GM23248 (cell line): ENCODE results near the gene ZNF175. TPM values are rescaled to one million over a fixed set of nuclear protein-coding genes. Genes with fewer than 3 reads are reported as not detected.

ENCODE experiments used
- DNase-seq: peaks from one replicate; pipeline ENCODE4 v3.0.0-alpha.2; 2015
- H2AFZ ChIP-seq: fragments of 200-600 bp; sonication (generic); 2 replicates; pipeline ENCODE4 v1.6.1; 2016; ENCODE audit warnings: antibody characterized with exemption
- H3F3A ChIP-seq: fragments of 200-600 bp; sonication (generic); 2 replicates; pipeline ENCODE4 v1.6.1; 2016; ENCODE audit warnings: mild to moderate bottlenecking, antibody characterized with exemption, mixed run types; ENCODE audit not compliant: insufficient read depth
- H3K27ac ChIP-seq: fragments of 200-600 bp; sonication (generic); 2 replicates; pipeline ENCODE4 v1.5.1; 2016; ENCODE audit warnings: mild to moderate bottlenecking
- H3K27me3 ChIP-seq: fragments of 200-600 bp; sonication (generic); replicated peaks from 2 replicates; pipeline ENCODE4 v1.6.1; 2016; ENCODE audit warnings: mild to moderate bottlenecking; ENCODE audit not compliant: insufficient read depth
- H3K36me3 ChIP-seq: fragments of 200-600 bp; sonication (generic); 2 replicates; pipeline ENCODE4 v1.6.1; 2016; ENCODE audit warnings: low read depth, mild to moderate bottlenecking
- H3K4me1 ChIP-seq: fragments of 200-600 bp; sonication (generic); 2 replicates; pipeline ENCODE4 v1.6.1; 2016; ENCODE audit warnings: mild to moderate bottlenecking; ENCODE audit not compliant: insufficient read depth
- H3K4me2 ChIP-seq: fragments of 200-600 bp; sonication (generic); one replicate; pipeline ENCODE4 v1.6.1; 2016; ENCODE audit warnings: mild to moderate bottlenecking; ENCODE audit not compliant: unreplicated experiment
- H3K4me3 ChIP-seq: fragments of 200-600 bp; sonication (generic); 2 replicates; pipeline ENCODE4 v1.5.1; 2016; ENCODE audit warnings: mild to moderate bottlenecking
- H3K79me2 ChIP-seq: fragments of 200-600 bp; sonication (generic); 2 replicates; pipeline ENCODE4 v1.6.1; 2016; ENCODE audit warnings: mild to moderate bottlenecking; ENCODE audit not compliant: insufficient read depth
- H3K9ac ChIP-seq: fragments of 200-600 bp; sonication (generic); 2 replicates; pipeline ENCODE4 v1.6.1; 2016; ENCODE audit warnings: mild to moderate bottlenecking
- H3K9me2 ChIP-seq: fragments of 200-600 bp; sonication (generic); 2 replicates; pipeline ENCODE4 v1.6.1; 2016; ENCODE audit warnings: mixed run types, mild to moderate bottlenecking, moderate library complexity; ENCODE audit not compliant: insufficient read depth
- H3K9me3 ChIP-seq: fragments of 200-600 bp; sonication (generic); one replicate; pipeline ENCODE4 v1.6.1; 2017; ENCODE audit warnings: low read depth
- H4K20me1 ChIP-seq: fragments of 200-600 bp; sonication (generic); 2 replicates; pipeline ENCODE4 v1.6.0; 2016; ENCODE audit not compliant: insufficient read depth
- EZH2 ChIP-seq: fragments of 200-600 bp; sonication (generic); IDR thresholded peaks from 2 replicates; pipeline ENCODE4 v1.6.1; 2018; ENCODE audit warnings: antibody characterized with exemption, mild to moderate bottlenecking; ENCODE audit not compliant: insufficient read depth, poor library complexity, severe bottlenecking
- EZH2phosphoT487 ChIP-seq: fragments of 200-600 bp; sonication (generic); IDR thresholded peaks from 2 replicates; pipeline ENCODE4 v1.6.1; 2018; ENCODE audit warnings: antibody characterized with exemption, moderate library complexity, mild to moderate bottlenecking, low read depth; ENCODE audit not compliant: insufficient read depth
- WGBS, 2 experiments: methylation state at CpG; one replicate each; pipeline ENCODE4 v1.1.6; 2015 to 2017; ENCODE audit warnings: low lambda C conversion rate in 2 of 2, low coverage in 1 of 2; ENCODE audit errors: missing lambda C conversion rate in 2 of 2; 5-methylcytosine and 5-hydroxymethylcytosine counted together
- in situ Hi-C: fragments of 300-500 bp; cut with MboI; formaldehyde crosslinking; loops from 2 replicates; pipeline ENCODE4 v1.15.0; 2020
- polyA plus RNA-seq: library from polyadenylated mRNA; unstranded; fragments of >200 nt; fragmentation: Nextera tagmentation; extraction: Ambion mirVana; gene quantifications from 2 replicates; pipeline ENCODE4 v1.2.1, GENCODE V29; 2016
- total RNA-seq: library from RNA; depleted of rRNA; stranded (reverse); fragments of >200 nt; shearing (Covaris generic); gene quantifications from 2 replicates; pipeline ENCODE4 v1.2.3, GENCODE V29; 2014; rRNA removed

ZNF175 gene
- 2.4 and 2.9 TPM in 2 replicates for total RNA-seq
- 2.6 and 2.9 TPM in 2 replicates for polyA plus RNA-seq

- in situ Hi-C loops, result no loop called here
- no peak for TF ChIP-seq EZH2
- TF ChIP-seq EZH2phosphoT487, result no peak
- peak; percentile 97 for DNase-seq
Observed at GRCh38 chr19:51570962-51571575, at the start of gene ZNF175. ZNF175 (plus strand) TSS chr19:51571283; CDS start chr19:51573330, 2,047 bp downstream.

DNA sequence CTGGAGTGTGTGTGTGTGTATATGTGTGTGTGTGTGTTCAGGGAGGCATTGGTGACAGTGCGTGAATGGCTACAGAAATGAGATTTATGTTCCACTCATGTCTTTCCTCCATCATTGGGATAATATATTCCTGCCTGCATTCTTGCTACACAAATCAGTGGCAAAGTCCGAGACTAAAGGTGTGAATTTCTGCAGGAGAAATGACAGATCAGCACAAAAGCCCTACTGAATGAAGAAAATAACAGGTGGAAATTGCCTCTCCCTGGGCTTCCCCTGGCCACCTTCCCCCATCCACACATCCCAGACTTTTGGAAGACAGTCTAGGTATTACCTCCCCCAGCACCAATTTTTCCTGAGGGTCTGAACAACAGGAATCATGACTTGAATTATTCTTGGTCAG is 49.7 kb upstream of the ZNF175 start:
- H3K4me2 ChIP-seq, result no peak overlapping the region
- no peaks in the 10 kb centered on the region for H4K20me1 ChIP-seq
- H3K9me2 ChIP-seq, result no peaks in the 10 kb centered on the region
- no peaks in the 10 kb centered on the region for H3K79me2 ChIP-seq
- no peaks in the 10 kb centered on the region for H3K9me3 ChIP-seq
- no peak overlapping the region for H3K4me3 ChIP-seq
- no peaks in the 10 kb centered on the region for H3F3A ChIP-seq
- H3K27me3 ChIP-seq, result no peaks in the 10 kb centered on the region
- no peaks in the 10 kb centered on the region for H3K36me3 ChIP-seq
- no peaks in the 10 kb centered on the region for H3K4me1 ChIP-seq
- in situ Hi-C loops, result no loop called here
- whole genome bisulfite sequencing, 2 experiments, result 48 to 50% methylated on average over 2 of the region's 2 CpGs
- no peak for TF ChIP-seq EZH2phosphoT487
- no peak for TF ChIP-seq EZH2
- H3K9ac ChIP-seq, result no peak overlapping the region
- H3K27ac ChIP-seq, result no peak overlapping the region
- no peak overlapping the region for H2AFZ ChIP-seq
- DNase-seq, result no peak

More at GRCh38 chr19:51570962-51571575, at the start of gene ZNF175:
- no peaks in the 10 kb centered on the region for H3K9me3 ChIP-seq
- peak within 1 kb of the TSS; percentile 94 for H3K4me3 ChIP-seq
- peak within 1 kb of the TSS; percentile 88 for H3K27ac ChIP-seq
- WGBS, 2 experiments, result 1% methylated on average over 25 to 30 of the region's 30 CpGs
- H4K20me1 ChIP-seq, result peaks cover 3% of the 10 kb centered on the region; the same call in 1 of the 2 replicates
- peaks cover 22% of the 10 kb centered on the region for H3K4me1 ChIP-seq
- H3K36me3 ChIP-seq, result peaks cover 12% of the 10 kb centered on the region
- peak within 1 kb of the TSS; percentile 86 for H3K9ac ChIP-seq
- no peaks in the 10 kb centered on the region for H3K27me3 ChIP-seq
- H3F3A ChIP-seq, result peaks cover 30% of the 10 kb centered on the region
- H2AFZ ChIP-seq, result peak within 1 kb of the TSS; percentile 79
- peak within 1 kb of the TSS; percentile 88 for H3K4me2 ChIP-seq
- no peaks in the 10 kb centered on the region for H3K9me2 ChIP-seq
- H3K79me2 ChIP-seq, result peaks cover 45% of the 10 kb centered on the region

- Histone ChIP-seq H3K79me2 (no peaks in the 10 kb centered on the region), H3K9me3 (no peaks in the 10 kb centered on the region), H3F3A (no peaks in the 10 kb centered on the region), H2AFZ (no peak overlapping the region), H4K20me1 (no peaks in the 10 kb centered on the region), H3K4me1 (no peaks in the 10 kb centered on the region), H3K27ac (no peak overlapping the region), H3K4me3 (no peak overlapping the region), H3K27me3 (no peaks in the 10 kb centered on the region), H3K9me2 (no peaks in the 10 kb centered on the region), H3K9ac (no peak overlapping the region), H3K4me2 (no peak overlapping the region), H3K36me3 (no peaks in the 10 kb centered on the region)
- in situ Hi-C loops, result no loop called here
- 12 to 19% methylated on average over 2 of the region's 2 CpGs for WGBS, 2 experiments
- no peak for TF ChIP-seq EZH2
- no peak for DNase-seq
Observed at GRCh38 chr19:51521781-51522180, 49.3 kb upstream of the ZNF175 start.

DNA sequence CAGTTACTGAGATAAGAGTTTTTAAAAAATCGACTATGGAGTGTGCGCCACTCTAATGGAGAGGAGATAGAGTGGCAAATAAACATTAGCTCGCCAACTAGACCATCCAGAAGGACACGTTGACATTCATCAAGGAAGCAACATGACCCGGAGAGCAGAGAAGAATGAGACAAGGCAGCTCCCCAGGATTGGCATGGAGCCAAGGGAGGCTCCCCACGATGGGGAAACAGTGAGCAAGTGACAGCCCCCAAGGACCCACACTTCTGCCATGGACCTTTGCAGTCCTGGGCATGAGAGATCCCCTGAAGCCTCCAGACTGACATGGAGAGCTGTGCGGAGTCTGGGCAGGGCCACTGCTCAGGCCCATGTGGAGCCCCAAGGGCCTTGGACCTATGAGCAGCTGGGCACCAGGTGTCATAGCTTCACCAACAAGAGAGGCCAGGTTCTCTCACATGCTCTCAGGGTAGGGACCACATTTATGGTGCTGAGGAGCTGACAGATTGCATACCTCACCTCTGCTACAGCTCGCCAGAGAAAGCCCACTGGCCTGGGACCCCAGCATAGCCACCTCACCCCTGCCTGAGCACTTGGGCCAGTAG is 46.3 kb upstream of the ZNF175 start:
- Histone ChIP-seq H3F3A (no peaks in the 10 kb centered on the region), H3K9me3 (no peaks in the 10 kb centered on the region), H3K27ac (no peak overlapping the region), H3K4me3 (no peak overlapping the region), H4K20me1 (no peaks in the 10 kb centered on the region), H3K27me3 (no peaks in the 10 kb centered on the region), H3K79me2 (no peaks in the 10 kb centered on the region), H3K9ac (no peak overlapping the region), H3K4me2 (no peak overlapping the region), H2AFZ (no peak overlapping the region), H3K36me3 (no peaks in the 10 kb centered on the region), H3K4me1 (no peaks in the 10 kb centered on the region), H3K9me2 (no peaks in the 10 kb centered on the region)
- 33 to 38% methylated on average over 8 of the region's 8 CpGs for WGBS, 2 experiments
- TF ChIP-seq EZH2phosphoT487 (no peak), EZH2 (no peak)
- DNase-seq, result no peak
- in situ Hi-C loops, result no loop called here
